ENCODE measurements around the gene RPLP1.

Gene RPLP1

GRCh38 chr15:69479081-69479480 is 26.5 kb downstream of the RPLP1 start:
- Histone ChIP-seq H3K36me3 (ENCODE audit: insufficient read depth, low read length) (no peaks in the 10 kb centered on the region), H3K27me3 (ENCODE audit: insufficient read depth, low read length) (peaks cover 6% of the 10 kb centered on the region)

DNA sequence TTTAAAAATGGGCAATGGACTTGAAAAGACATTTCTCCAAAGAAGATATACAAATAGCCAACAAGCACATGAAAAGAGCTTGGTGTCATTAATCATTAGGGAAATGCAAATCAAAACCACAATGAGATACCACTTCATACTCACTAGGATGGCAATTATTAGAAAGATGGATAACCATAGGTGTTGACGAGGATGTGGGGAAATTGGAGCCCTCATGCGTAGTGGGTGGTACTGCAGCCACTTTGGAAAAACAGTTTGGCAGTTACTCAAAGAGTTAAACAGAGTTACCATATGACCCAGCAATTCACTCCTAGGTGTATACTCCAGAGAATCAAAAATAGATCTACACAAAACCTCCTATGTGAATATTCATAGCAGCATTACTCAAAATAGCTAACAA is 27.4 kb downstream of the RPLP1 start:
- Histone ChIP-seq H3K4me1 (ENCODE audit: insufficient read depth, low read length) (no peaks in the 10 kb centered on the region), H2AFZ (ENCODE audit: low read depth, low read length) (no peak overlapping the region), H3K4me3 (ENCODE audit: low read length) (no peak overlapping the region), H3K27me3 (ENCODE audit: insufficient read depth, low read length) (peaks cover 6% of the 10 kb centered on the region), H3K9me3 (ENCODE audit: low read length) (no peaks in the 10 kb centered on the region), H3K36me3 (ENCODE audit: insufficient read depth, low read length) (no peaks in the 10 kb centered on the region)

More at GRCh38 chr15:69479081-69479480, 26.5 kb downstream of the RPLP1 start:
- no peak overlapping the region for H2AFZ ChIP-seq (ENCODE audit: low read depth, low read length)
- H3K9me3 ChIP-seq (ENCODE audit: low read length), result no peaks in the 10 kb centered on the region
- no peak overlapping the region for H3K4me3 ChIP-seq (ENCODE audit: low read length)
- H3K4me1 ChIP-seq (ENCODE audit: insufficient read depth, low read length), result no peaks in the 10 kb centered on the region

DNA sequence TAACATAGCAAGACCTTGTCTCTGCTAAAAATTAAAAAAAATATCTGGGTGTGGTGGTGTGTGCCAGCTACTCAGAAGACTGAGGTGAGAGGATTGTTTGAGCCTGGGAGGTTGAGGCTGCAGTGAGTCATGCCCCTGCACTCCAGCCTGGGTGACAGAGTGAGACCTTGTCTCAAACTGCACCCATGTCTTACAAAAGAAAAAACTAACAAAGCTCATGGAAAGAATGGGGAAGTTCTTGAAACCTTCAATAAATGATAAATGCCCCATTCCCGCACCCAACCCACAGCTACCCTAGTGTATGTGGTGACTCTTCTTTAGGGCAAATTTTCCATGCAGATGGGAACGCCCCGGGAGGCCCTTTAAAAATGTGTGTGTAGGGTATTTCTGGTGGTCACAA is 28.3 kb downstream of the RPLP1 start:
- Histone ChIP-seq H3K9me3 (ENCODE audit: low read length) (peaks cover 3% of the 10 kb centered on the region), H3K27me3 (ENCODE audit: insufficient read depth, low read length) (peaks cover 6% of the 10 kb centered on the region)

GRCh38 chr15:69482686-69483256 is 30.2 kb downstream of the RPLP1 start:
- no peak overlapping the region for H3K4me3 ChIP-seq (ENCODE audit: low read length)
- no peaks in the 10 kb centered on the region for H3K4me1 ChIP-seq (ENCODE audit: insufficient read depth, low read length)
- peaks cover 3% of the 10 kb centered on the region for H3K9me3 ChIP-seq (ENCODE audit: low read length)
- H2AFZ ChIP-seq (ENCODE audit: low read depth, low read length), result no peak overlapping the region
- H3K36me3 ChIP-seq (ENCODE audit: insufficient read depth, low read length), result no peaks in the 10 kb centered on the region
- H3K27me3 ChIP-seq (ENCODE audit: insufficient read depth, low read length), result peaks cover 6% of the 10 kb centered on the region

More for the DNA sequence above, 28.3 kb downstream of the RPLP1 start:
- H2AFZ ChIP-seq (ENCODE audit: low read depth, low read length), result no peak overlapping the region
- no peak overlapping the region for H3K4me3 ChIP-seq (ENCODE audit: low read length)
- H3K4me1 ChIP-seq (ENCODE audit: insufficient read depth, low read length), result no peaks in the 10 kb centered on the region
- H3K36me3 ChIP-seq (ENCODE audit: insufficient read depth, low read length), result no peaks in the 10 kb centered on the region

GRCh38 chr15:69484837-69485236 is 32.2 kb downstream of the RPLP1 start:
- H3K4me3 ChIP-seq (ENCODE audit: low read length), result no peak overlapping the region
- H3K36me3 ChIP-seq (ENCODE audit: insufficient read depth, low read length), result no peaks in the 10 kb centered on the region
- no peak overlapping the region for H2AFZ ChIP-seq (ENCODE audit: low read depth, low read length)
- H3K9me3 ChIP-seq (ENCODE audit: low read length), result peaks cover 3% of the 10 kb centered on the region
- no peaks in the 10 kb centered on the region for H3K27me3 ChIP-seq (ENCODE audit: insufficient read depth, low read length)
- no peaks in the 10 kb centered on the region for H3K4me1 ChIP-seq (ENCODE audit: insufficient read depth, low read length)

- H3K27me3 ChIP-seq (ENCODE audit: insufficient read depth, low read length), result no peaks in the 10 kb centered on the region
Measured at GRCh38 chr15:69486481-69487110, 34.0 kb downstream of the RPLP1 start.

DNA sequence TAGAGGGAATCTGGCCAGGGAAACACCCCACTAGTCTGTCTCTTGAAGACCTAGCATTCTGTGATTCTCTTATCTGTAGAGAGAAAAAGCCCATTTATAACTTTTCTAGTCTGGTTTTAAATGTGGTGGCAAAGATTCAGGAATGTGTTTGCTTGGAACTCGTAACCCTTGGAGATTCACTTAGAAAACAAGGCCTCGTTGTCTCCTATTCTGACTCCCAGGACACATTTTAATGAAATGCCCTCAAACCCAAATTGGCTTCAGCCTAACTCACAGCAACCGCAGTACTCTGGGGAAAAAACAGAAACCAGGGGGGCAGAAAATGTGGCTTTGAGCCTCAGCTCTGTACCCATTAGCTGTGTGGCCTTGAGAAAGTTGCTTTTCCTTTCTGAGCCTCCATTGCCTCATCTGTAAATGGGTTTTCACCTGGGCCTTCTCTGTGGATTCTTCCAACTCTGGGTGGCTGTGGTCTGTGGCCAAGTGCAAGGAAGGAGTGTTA is 36.5 kb downstream of the RPLP1 start:
- H3K36me3 ChIP-seq (ENCODE audit: insufficient read depth, low read length), result no peaks in the 10 kb centered on the region
- H3K9me3 ChIP-seq (ENCODE audit: low read length), result peaks cover 3% of the 10 kb centered on the region
- no peak overlapping the region for H2AFZ ChIP-seq (ENCODE audit: low read depth, low read length)
- H3K27me3 ChIP-seq (ENCODE audit: insufficient read depth, low read length), result no peaks in the 10 kb centered on the region
- H3K4me1 ChIP-seq (ENCODE audit: insufficient read depth, low read length), result no peaks in the 10 kb centered on the region
- no peak overlapping the region for H3K4me3 ChIP-seq (ENCODE audit: low read length)

More at GRCh38 chr15:69486481-69487110, 34.0 kb downstream of the RPLP1 start:
- Histone ChIP-seq H3K36me3 (ENCODE audit: insufficient read depth, low read length) (no peaks in the 10 kb centered on the region), H3K4me1 (ENCODE audit: insufficient read depth, low read length) (no peaks in the 10 kb centered on the region), H3K4me3 (ENCODE audit: low read length) (no peak overlapping the region), H3K9me3 (ENCODE audit: low read length) (peaks cover 3% of the 10 kb centered on the region), H2AFZ (ENCODE audit: low read depth, low read length) (no peak overlapping the region)

DNA sequence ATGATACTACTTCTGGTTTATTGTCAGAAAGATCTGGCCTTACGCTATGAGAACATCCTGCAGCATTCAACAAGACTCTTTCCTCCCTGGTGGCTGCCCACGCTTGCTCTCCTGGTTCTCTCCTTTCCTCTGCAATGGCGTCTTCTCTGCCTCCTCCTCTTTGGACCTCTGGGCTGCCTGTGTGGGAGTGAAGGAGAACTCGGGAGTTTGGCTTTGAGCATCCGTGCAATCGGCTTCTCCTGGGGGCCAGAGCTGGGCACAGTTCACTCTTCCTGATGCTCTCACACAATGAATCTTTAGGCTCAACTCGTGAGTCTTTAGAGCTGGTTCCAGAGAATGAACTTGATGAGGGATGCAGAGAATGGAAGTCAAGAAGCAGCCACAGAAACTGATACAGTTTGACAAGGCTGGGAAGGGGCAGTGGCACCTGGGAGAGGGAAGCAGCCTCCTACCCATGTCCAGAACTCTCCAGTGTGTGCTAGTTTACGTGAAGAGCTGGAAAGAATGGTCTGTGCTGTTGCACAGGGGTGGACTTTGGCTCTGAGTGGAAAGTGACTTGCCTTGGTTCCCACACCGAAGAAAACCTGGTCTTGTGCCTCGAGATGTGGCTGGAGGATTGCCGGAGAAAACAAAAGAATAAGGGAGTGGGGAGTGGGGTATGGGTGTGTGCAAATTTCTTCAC is 37.9 kb downstream of the RPLP1 start:
- Histone ChIP-seq H3K4me3 (ENCODE audit: low read length) (no peak overlapping the region), H3K4me1 (ENCODE audit: insufficient read depth, low read length) (no peaks in the 10 kb centered on the region), H2AFZ (ENCODE audit: low read depth, low read length) (no peak overlapping the region), H3K36me3 (ENCODE audit: insufficient read depth, low read length) (no peaks in the 10 kb centered on the region), H3K9me3 (ENCODE audit: low read length) (no peaks in the 10 kb centered on the region), H3K27me3 (ENCODE audit: insufficient read depth, low read length) (no peaks in the 10 kb centered on the region)

GRCh38 chr15:69491038-69491505 is 38.5 kb downstream of the RPLP1 start:
- H3K9me3 ChIP-seq (ENCODE audit: low read length), result no peaks in the 10 kb centered on the region
- H3K4me1 ChIP-seq (ENCODE audit: insufficient read depth, low read length), result no peaks in the 10 kb centered on the region
- no peak overlapping the region for H2AFZ ChIP-seq (ENCODE audit: low read depth, low read length)
- H3K4me3 ChIP-seq (ENCODE audit: low read length), result no peak overlapping the region
- H3K36me3 ChIP-seq (ENCODE audit: insufficient read depth, low read length), result no peaks in the 10 kb centered on the region
- no peaks in the 10 kb centered on the region for H3K27me3 ChIP-seq (ENCODE audit: insufficient read depth, low read length)

DNA sequence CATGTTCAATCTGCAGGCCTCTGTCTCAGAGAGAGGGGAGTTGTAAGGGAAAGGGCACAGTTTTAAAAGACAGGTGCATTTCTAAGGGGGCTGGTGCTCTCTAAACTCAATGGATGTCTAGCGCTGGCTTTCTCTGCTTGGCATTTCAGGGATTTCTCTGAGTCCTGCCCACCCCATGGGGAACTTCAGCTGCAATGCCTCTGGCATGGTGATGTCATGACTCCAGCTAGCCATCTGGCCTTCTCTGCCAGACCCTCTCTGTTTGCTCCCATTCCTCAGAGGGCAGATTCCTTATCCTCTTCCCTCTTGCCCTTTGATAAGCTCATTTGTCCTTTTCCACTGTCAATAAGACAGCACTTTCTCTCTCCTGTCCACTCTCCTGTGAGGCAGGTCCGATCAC is 40.8 kb downstream of the RPLP1 start:
- no peak overlapping the region for H3K4me3 ChIP-seq (ENCODE audit: low read length)
- H2AFZ ChIP-seq (ENCODE audit: low read depth, low read length), result no peak overlapping the region
- H3K4me1 ChIP-seq (ENCODE audit: insufficient read depth, low read length), result peaks cover 3% of the 10 kb centered on the region
- H3K27me3 ChIP-seq (ENCODE audit: insufficient read depth, low read length), result peaks cover 4% of the 10 kb centered on the region
- no peaks in the 10 kb centered on the region for H3K9me3 ChIP-seq (ENCODE audit: low read length)
- H3K36me3 ChIP-seq (ENCODE audit: insufficient read depth, low read length), result no peaks in the 10 kb centered on the region

GRCh38 chr15:69496001-69496400 is 43.4 kb downstream of the RPLP1 start:
- Histone ChIP-seq H3K27me3 (ENCODE audit: insufficient read depth, low read length) (peaks cover 8% of the 10 kb centered on the region), H3K36me3 (ENCODE audit: insufficient read depth, low read length) (no peaks in the 10 kb centered on the region), H2AFZ (ENCODE audit: low read depth, low read length) (no peak overlapping the region), H3K9me3 (ENCODE audit: low read length) (no peaks in the 10 kb centered on the region), H3K4me3 (ENCODE audit: low read length) (no peak overlapping the region), H3K4me1 (ENCODE audit: insufficient read depth, low read length) (peaks cover 11% of the 10 kb centered on the region)

DNA sequence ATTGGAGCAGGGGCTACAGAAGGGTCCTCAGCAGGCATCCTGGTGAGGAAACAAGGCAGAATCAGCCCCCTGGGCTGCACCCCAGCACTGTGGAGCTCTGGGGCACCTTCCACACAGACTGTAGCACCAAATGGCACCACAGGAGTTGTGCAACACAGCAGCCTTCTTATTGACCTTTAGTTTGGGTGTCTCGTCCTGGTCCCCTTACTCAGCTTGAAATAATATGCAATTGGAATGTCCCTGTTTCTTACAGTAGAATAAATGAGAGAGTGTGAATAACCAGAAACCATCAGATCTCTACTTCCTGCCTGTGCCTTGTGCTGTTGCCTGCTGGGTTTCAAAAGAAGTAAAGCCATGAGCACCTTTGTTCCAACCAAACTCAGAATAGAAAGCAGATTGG is 44.5 kb downstream of the RPLP1 start:
- no peak overlapping the region for H2AFZ ChIP-seq (ENCODE audit: low read depth, low read length)
- no peaks in the 10 kb centered on the region for H3K36me3 ChIP-seq (ENCODE audit: insufficient read depth, low read length)
- H3K4me3 ChIP-seq (ENCODE audit: low read length), result no peak overlapping the region

DNA sequence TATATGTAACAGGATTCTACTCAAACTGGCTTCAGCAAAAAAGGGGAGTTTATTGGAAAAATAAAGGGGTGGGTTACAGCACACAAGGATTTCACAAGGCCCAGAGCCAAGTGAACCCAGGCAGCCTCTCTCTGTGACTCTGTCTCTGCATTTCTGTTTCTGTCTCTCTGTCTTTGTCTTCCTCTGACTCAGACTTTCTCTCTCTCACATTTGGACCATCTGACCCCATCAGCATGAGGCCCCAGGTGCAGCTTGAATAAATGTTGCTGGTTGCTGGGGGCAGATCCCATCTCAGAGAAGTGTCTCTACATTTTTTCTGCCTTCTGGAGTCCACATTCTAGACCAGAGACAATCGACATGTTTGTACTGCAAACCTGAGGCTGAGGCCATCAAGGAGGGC is 45.0 kb downstream of the RPLP1 start:
- H3K27me3 ChIP-seq (ENCODE audit: insufficient read depth, low read length), result peaks cover 8% of the 10 kb centered on the region
- H3K4me3 ChIP-seq (ENCODE audit: low read length), result no peak overlapping the region
- H3K36me3 ChIP-seq (ENCODE audit: insufficient read depth, low read length), result no peaks in the 10 kb centered on the region
- no peak overlapping the region for H2AFZ ChIP-seq (ENCODE audit: low read depth, low read length)
- H3K9me3 ChIP-seq (ENCODE audit: low read length), result no peaks in the 10 kb centered on the region
- peaks cover 11% of the 10 kb centered on the region for H3K4me1 ChIP-seq (ENCODE audit: insufficient read depth, low read length)

More for the DNA sequence above, 44.5 kb downstream of the RPLP1 start:
- H3K9me3 ChIP-seq (ENCODE audit: low read length), result no peaks in the 10 kb centered on the region
- peaks cover 11% of the 10 kb centered on the region for H3K4me1 ChIP-seq (ENCODE audit: insufficient read depth, low read length)
- H3K27me3 ChIP-seq (ENCODE audit: insufficient read depth, low read length), result peaks cover 8% of the 10 kb centered on the region
